Upper lobe of left lung (tissue), 6 donors: ENCODE data around the gene EAF1. TPM values are rescaled to one million over a fixed set of nuclear protein-coding genes. Genes with fewer than 3 reads are reported as not detected.

Experiments
- ATAC-seq, 2 donors: fragments of 200-7000 bp; cut with Tn5 transposase; one replicate each; pipeline ENCODE4 v1.9.1; 2022; ENCODE audit warnings: mild to moderate bottlenecking in 2 of 2, moderate library complexity in 2 of 2; ENCODE audit not compliant: low FRiP score in 2 of 2
- DNase-seq, 2 donors: peaks; one replicate each; pipeline ENCODE4 v3.0.0-alpha.2; 2019 to 2020
- H3K27ac ChIP-seq, 4 donors: fragments of 200-600 bp; sonication (generic); one replicate each; pipeline ENCODE4 v1.5.1; 2016 to 2019
- H3K27me3 ChIP-seq, 4 donors: fragments of 200-600 bp; sonication (generic); one replicate each; pipeline ENCODE4 v1.5.1; 2017 to 2019
- H3K36me3 ChIP-seq, 4 donors: fragments of 200-600 bp; sonication (generic); one replicate each; pipeline ENCODE4 v1.5.1; 2016 to 2019
- H3K4me1 ChIP-seq, 4 donors: fragments of 200-600 bp; sonication (generic); one replicate each; pipeline ENCODE4 v1.5.1; 2018 to 2019
- H3K4me3 ChIP-seq, 4 donors: fragments of 200-600 bp; sonication (generic); one replicate each; pipeline ENCODE4 v1.5.1; 2017 to 2019; ENCODE audit warnings: mild to moderate bottlenecking in 2 of 4, moderate library complexity in 1 of 4
- H3K9me3 ChIP-seq, 4 donors: fragments of 200-600 bp; sonication (generic); one replicate each; pipeline ENCODE4 v1.5.1; 2018 to 2019
- CTCF ChIP-seq, 6 experiments: fragments of 450-650 bp in 4 of 6; fragments of 200-600 bp in 2 of 6; sonication (generic) in 2 of 6; IDR thresholded peaks; one replicate each; pipeline ENCODE4 v1.5.1; 2016 to 2019; ENCODE audit warnings: antibody characterized with exemption in 6 of 6
- EP300 ChIP-seq, 4 donors: sonication (generic); formaldehyde crosslinking; IDR thresholded peaks; one replicate each; pipeline ENCODE4 v1.5.1; 2017; ENCODE audit warnings: antibody characterized with exemption in 4 of 4, control low read depth in 2 of 4
- POLR2A ChIP-seq, 4 donors: fragments of 450-650 bp; IDR thresholded peaks; one replicate each; pipeline ENCODE4 v1.5.1; 2016 to 2017; ENCODE audit warnings: antibody characterized with exemption in 4 of 4, mild to moderate bottlenecking in 2 of 4
- POLR2AphosphoS5 ChIP-seq, 2 donors: sonication (generic); formaldehyde crosslinking; IDR thresholded peaks; one replicate each; pipeline ENCODE4 v1.5.1; 2017; ENCODE audit warnings: antibody characterized with exemption in 2 of 2
- WGBS, 2 donors: methylation state at CpG; one replicate each; pipeline ENCODE4 v1.1.5; 2017 to 2018; 5-methylcytosine and 5-hydroxymethylcytosine counted together
- total RNA-seq, 6 donors: library from RNA; depleted of rRNA in 4 of 6; stranded (reverse); fragments of >200 nt in 4 of 6; gene quantifications; one replicate each; pipeline versions ENCODE4 v1.1.0 to v1.2.1, GENCODE V29; 2016 to 2021
- donor health status: DM: no; HTN: no; CAD: no; lungs with moderate emphysema.
- donor health status: DM: no; HTN: yes; CAD: no; lungs with severe emphysema.

EAF1 gene
- total RNA-seq, 6 donors from 2014 or later: 21.1 to 45.1 (median 31.7) TPM

GRCh38 chr3:15426579-15427118 lies 749 bp upstream of the EAF1 start:
- 45 to 49% methylated on average over 16 of the region's 16 CpGs for WGBS, 2 donors
- H3K9me3 ChIP-seq: no peaks in the 10 kb centered on the region
- peaks cover 0 to 45% (median 17%) of the 10 kb centered on the region in 4 donors for H3K36me3 ChIP-seq
- peak overlapping the region; percentile 75 to 92 (median 89) for H3K27ac ChIP-seq
- DNase-seq: no peak
- H3K27me3 ChIP-seq: no peaks in the 10 kb centered on the region
- TF ChIP-seq POLR2AphosphoS5 (IDR thresholded peaks at IDR 0.05) (no peak), EP300 (IDR thresholded peaks at IDR 0.05) (no peak), CTCF (IDR thresholded peaks at IDR 0.05) (no peak), POLR2A (IDR thresholded peaks at IDR 0.05) (no peak)
- H3K4me3 ChIP-seq: peak overlapping the region; percentile 54 to 86 (median 71)
- ATAC-seq: no peak
- peaks cover 18 to 52% (median 26%) of the 10 kb centered on the region in 4 donors for H3K4me1 ChIP-seq

DNA sequence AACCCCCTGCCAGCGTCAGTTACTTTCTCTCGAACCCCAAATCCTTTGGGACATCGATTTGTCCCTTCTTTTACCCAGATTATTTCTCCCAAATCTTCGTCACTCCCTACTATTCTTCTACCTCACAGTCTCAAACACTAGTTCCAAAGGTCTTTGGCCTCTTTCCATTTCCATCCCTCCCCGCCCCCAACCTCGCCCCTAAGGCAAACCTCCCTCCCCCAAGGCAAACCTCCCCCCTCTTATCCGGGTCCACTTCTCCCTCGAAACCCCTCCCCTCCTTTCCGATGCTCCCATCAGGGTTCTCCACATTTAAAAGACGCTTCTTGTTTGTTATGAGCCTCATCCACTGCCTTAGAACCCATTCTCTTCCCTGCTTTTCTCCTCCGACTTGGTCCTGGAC lies 583 bp downstream of the EAF1 start:
- Histone ChIP-seq H3K27me3 (no peaks in the 10 kb centered on the region), H3K36me3 (peaks cover 0 to 45% (median 14%) of the 10 kb centered on the region in 4 donors), H3K4me3 (peak overlapping the region; percentile 54 to 86 (median 71)), H3K4me1 (peaks cover 18 to 52% (median 26%) of the 10 kb centered on the region in 4 donors), H3K9me3 (no peaks in the 10 kb centered on the region), H3K27ac (peak overlapping the region; percentile 75 to 92 (median 89))
- DNase-seq (no peak), ATAC-seq (peak in 1 of 2 donors; percentile 33)
- TF ChIP-seq EP300 (IDR thresholded peaks at IDR 0.05) (no peak), POLR2A (IDR thresholded peaks at IDR 0.05) (no peak), POLR2AphosphoS5 (IDR thresholded peaks at IDR 0.05) (no peak), CTCF (IDR thresholded peaks at IDR 0.05) (no peak)
- WGBS, 2 donors: 0 to 3% methylated on average over 11 of the region's 11 CpGs

DNA sequence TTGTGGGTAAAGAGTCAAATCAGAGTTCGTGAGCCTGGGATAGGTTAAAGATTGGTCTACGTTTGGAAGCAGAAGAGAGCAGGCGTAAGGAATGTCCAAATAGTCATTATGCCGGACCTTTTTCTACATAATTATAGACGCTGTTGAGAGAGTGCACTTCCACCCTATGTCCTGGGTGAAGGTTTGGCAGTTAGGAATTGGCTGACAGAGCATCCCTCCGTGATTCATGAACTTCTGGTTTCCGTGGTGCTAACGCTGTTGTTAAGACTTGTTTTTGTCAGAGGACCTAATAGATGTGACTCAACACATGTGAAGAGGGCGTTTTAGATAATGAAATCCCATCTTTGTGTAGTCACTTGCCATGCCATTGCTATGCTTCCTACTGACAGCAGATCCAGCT lies 1.1 kb downstream of the EAF1 start:
- Histone ChIP-seq H3K27ac (peak overlapping the region in 2 of 4 donors; percentile 91 to 92), H3K27me3 (no peaks in the 10 kb centered on the region), H3K4me3 (peak overlapping the region; percentile 54 to 86 (median 71)), H3K9me3 (no peaks in the 10 kb centered on the region), H3K36me3 (peaks cover 0 to 46% (median 14%) of the 10 kb centered on the region in 4 donors), H3K4me1 (peaks cover 18 to 52% (median 26%) of the 10 kb centered on the region in 4 donors)
- no peak for TF ChIP-seq EP300 (IDR thresholded peaks at IDR 0.05)
- TF ChIP-seq POLR2A (IDR thresholded peaks at IDR 0.05): peak in 1 of 4 donors; percentile 53
- TF ChIP-seq POLR2AphosphoS5 (IDR thresholded peaks at IDR 0.05): peak in 1 of 2 donors; percentile 20
- no peak for TF ChIP-seq CTCF (IDR thresholded peaks at IDR 0.05)
- no peak for DNase-seq
- 15 to 20% methylated on average over 9 of the region's 9 CpGs for WGBS, 2 donors
- ATAC-seq: peak; percentile 34 to 74

DNA sequence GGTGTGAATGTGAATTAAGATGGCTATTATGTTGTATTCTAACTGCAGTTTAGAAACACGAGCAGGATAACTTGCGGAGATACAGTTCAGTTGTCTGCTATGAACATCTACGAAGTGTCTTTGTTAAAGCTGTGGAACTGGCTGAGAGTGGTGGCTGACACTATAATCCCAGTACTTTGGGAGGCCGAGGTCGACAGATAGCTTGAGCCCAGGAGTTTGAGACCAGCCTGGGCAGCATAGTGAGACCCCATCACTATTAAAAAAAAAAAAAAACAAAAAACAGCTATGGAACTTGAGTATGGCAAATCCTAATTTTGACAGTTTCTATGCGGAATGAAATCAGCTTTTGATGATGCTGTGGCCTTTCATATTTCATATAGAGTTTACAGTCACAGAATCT lies 1.7 kb downstream of the EAF1 start:
- peaks cover 0 to 46% (median 17%) of the 10 kb centered on the region in 4 donors for H3K36me3 ChIP-seq
- H3K27ac ChIP-seq: no peak overlapping the region
- WGBS, 2 donors: 91 to 92% methylated on average over 6 of the region's 6 CpGs
- H3K27me3 ChIP-seq: no peaks in the 10 kb centered on the region
- H3K4me1 ChIP-seq: peaks cover 18 to 52% (median 26%) of the 10 kb centered on the region in 4 donors
- DNase-seq: no peak
- ATAC-seq: no peak
- H3K4me3 ChIP-seq: peak overlapping the region in 3 of 4 donors; percentile 60 to 86 (median 82)
- no peaks in the 10 kb centered on the region for H3K9me3 ChIP-seq
- TF ChIP-seq POLR2A (IDR thresholded peaks at IDR 0.05) (no peak), EP300 (IDR thresholded peaks at IDR 0.05) (no peak), POLR2AphosphoS5 (IDR thresholded peaks at IDR 0.05) (no peak), CTCF (IDR thresholded peaks at IDR 0.05) (no peak)

- no peaks in the 10 kb centered on the region for H3K27me3 ChIP-seq
- ATAC-seq (no peak), DNase-seq (no peak)
- peaks cover 7 to 55% (median 33%) of the 10 kb centered on the region in 4 donors for H3K36me3 ChIP-seq
- no peaks in the 10 kb centered on the region for H3K9me3 ChIP-seq
- H3K4me3 ChIP-seq: no peak overlapping the region
- WGBS, 2 donors: 63 to 86% methylated on average over 1 of the region's 1 CpG
- no peak overlapping the region for H3K27ac ChIP-seq
- H3K4me1 ChIP-seq: peaks cover 18 to 42% (median 26%) of the 10 kb centered on the region in 4 donors
- TF ChIP-seq CTCF (IDR thresholded peaks at IDR 0.05) (no peak), POLR2AphosphoS5 (IDR thresholded peaks at IDR 0.05) (no peak), POLR2A (IDR thresholded peaks at IDR 0.05) (no peak), EP300 (IDR thresholded peaks at IDR 0.05) (no peak)
Measured at GRCh38 chr3:15430624-15431023, 3.2 kb downstream of the EAF1 start.
